ENCODE data around the gene GFER.

- TF ChIP-seq POLR2A (IDR thresholded peaks at IDR 0.05; ENCODE audit: low read length) (no peak), GATA1 (IDR thresholded peaks at IDR 0.05; ENCODE audit: low read depth, low read length) (no peak)
Observed at GRCh38 chr16:1945559-1946391, 38.2 kb upstream of the GFER start.
